Endothelial cell of umbilical vein (primary cell): ENCODE results near the gene TM9SF4. TPM values are rescaled to one million over a fixed set of nuclear protein-coding genes. Genes with fewer than 3 reads are reported as not detected.

Experiments
- BruUV-seq: library from RNA; stranded (reverse); fragments of 400-500 nt; replicated peaks from 2 replicates; lab custom pipeline; 2021; lab: Mats Ljungman, UMichigan
- CTCF ChIA-PET: fragments of 300-600, 350-600 bp; sonication (Branson Sonifier 250); formaldehyde crosslinking; loops from one replicate; lab custom pipeline; 2021; ENCODE audit warnings: antibody characterized with exemption, inconsistent platforms; lab: Charles Lee
- POLR2A ChIA-PET: fragments of 300-600, 350-600 bp; sonication (Branson Sonifier 250); formaldehyde crosslinking; loops from one replicate; lab custom pipeline; 2021; ENCODE audit warnings: antibody characterized with exemption, inconsistent platforms; lab: Charles Lee
- DNase-seq: peaks from one replicate; pipeline ENCODE4 v3.0.0-alpha.2; 2011; ENCODE audit warnings: low read depth, low spot score
- FAIRE-seq: peaks from 2 replicates; lab custom pipeline; 2011; peaks lifted over from hg19 to GRCh38; lab: Jason Lieb, UNC
- H2AFZ ChIP-seq: 2 replicates; pipeline ENCODE4 v1.6.0; 2012; ENCODE audit warnings: low read depth, low read length, control low read depth, inconsistent platforms
- H3K27ac ChIP-seq: 2 replicates; pipeline ENCODE4 v1.5.1; 2011; ENCODE audit warnings: low read depth, mild to moderate bottlenecking, control low read depth, low read length, moderate library complexity; ENCODE audit not compliant: insufficient read depth
- H3K27me3 ChIP-seq, 2 experiments: 2 replicates each; pipeline versions ENCODE4 v1.6.0 to v1.6.1; 2011; ENCODE audit warnings: low read length in 2 of 2, mixed read lengths in 1 of 2; ENCODE audit not compliant: control insufficient read depth in 2 of 2, insufficient read depth in 2 of 2
- H3K36me3 ChIP-seq, 2 experiments: 2 replicates in 1 of 2; 3 replicates in 1 of 2; pipeline ENCODE4 v1.5.1; 2011; ENCODE audit warnings: low read length in 2 of 2, mild to moderate bottlenecking in 1 of 2, moderate library complexity in 1 of 2; ENCODE audit not compliant: control insufficient read depth in 2 of 2, insufficient read depth in 2 of 2; ENCODE audit errors: extremely low read depth in 1 of 2
- H3K4me1 ChIP-seq: 3 replicates; pipeline ENCODE4 v1.5.1; 2011; ENCODE audit warnings: mild to moderate bottlenecking, low read length; ENCODE audit not compliant: control insufficient read depth, insufficient read depth; ENCODE audit errors: extremely low read depth
- H3K4me2 ChIP-seq: 2 replicates; pipeline ENCODE4 v1.6.1; 2011; ENCODE audit warnings: low read length, control low read depth, mixed read lengths; ENCODE audit not compliant: insufficient read depth
- H3K4me3 ChIP-seq, 3 experiments: fragments of 200-600 bp in 1 of 3; sonication (generic), shearing (Covaris generic) in 1 of 3; replicated peaks in 1 of 3; 2 replicates each; pipeline ENCODE4 v1.5.1; 2011 to 2016; ENCODE audit warnings: control low read depth in 3 of 3, low read length in 3 of 3, mild to moderate bottlenecking in 2 of 3, inconsistent platforms in 1 of 3, low read depth in 1 of 3, moderate library complexity in 1 of 3; ENCODE audit not compliant: insufficient read depth in 1 of 3
- H3K79me2 ChIP-seq: 2 replicates; pipeline ENCODE4 v1.6.0; 2012; ENCODE audit warnings: low read length, inconsistent platforms; ENCODE audit not compliant: control insufficient read depth, insufficient read depth
- H3K9ac ChIP-seq: replicated peaks from 2 replicates; pipeline ENCODE3; 2011; ENCODE audit warnings: low read length, control low read depth; ENCODE audit not compliant: insufficient read depth; ENCODE audit errors: extremely low read depth
- H3K9me1 ChIP-seq: replicated peaks from 3 replicates; pipeline ENCODE4 v1.6.0; 2011; ENCODE audit warnings: mild to moderate bottlenecking, low read length; ENCODE audit not compliant: control insufficient read depth, insufficient read depth; ENCODE audit errors: extremely low read depth
- H3K9me3 ChIP-seq: replicated peaks from 2 replicates; pipeline ENCODE4 v1.5.1; 2012; ENCODE audit warnings: low read length, inconsistent platforms; ENCODE audit not compliant: control insufficient read depth, insufficient read depth
- H4K20me1 ChIP-seq: replicated peaks from 2 replicates; pipeline ENCODE3; 2011; ENCODE audit warnings: mild to moderate bottlenecking, low read length; ENCODE audit not compliant: control insufficient read depth, insufficient read depth; ENCODE audit errors: extremely low read depth
- FOS ChIP-seq: IDR thresholded peaks from 2 replicates; pipeline ENCODE4 v1.6.1; 2011; ENCODE audit warnings: mild to moderate bottlenecking, low read length, moderate library complexity, borderline replicate concordance; ENCODE audit not compliant: insufficient read depth
- GATA2 ChIP-seq: IDR thresholded peaks from 2 replicates; pipeline ENCODE4 v1.7.0; 2011; ENCODE audit warnings: low read depth, mild to moderate bottlenecking, moderate library complexity, mixed read lengths, low read length; ENCODE audit not compliant: insufficient read length, insufficient read depth
- JUN ChIP-seq: IDR thresholded peaks from 2 replicates; pipeline ENCODE4 v1.6.1; 2011; ENCODE audit warnings: borderline replicate concordance, low read depth; ENCODE audit not compliant: insufficient read length, insufficient read depth
- MYC ChIP-seq: IDR thresholded peaks from one replicate; pipeline ENCODE4 v1.6.1; 2011; ENCODE audit warnings: mild to moderate bottlenecking, low read depth, low read length
- POLR2A ChIP-seq: IDR thresholded peaks from 2 replicates; pipeline ENCODE4 v1.6.1; 2012; ENCODE audit warnings: low read depth, mild to moderate bottlenecking, control low read depth, low read length
- POLR2AphosphoS5 ChIP-seq: IDR thresholded peaks from 2 replicates; pipeline ENCODE4 v1.6.1; 2012; ENCODE audit warnings: low read depth, mild to moderate bottlenecking, control low read depth, low read length, moderate library complexity; ENCODE audit not compliant: insufficient read depth
- dilution Hi-C: fragments of 300-500 bp; cut with MboI; formaldehyde crosslinking; loops from one replicate; pipeline ENCODE4 v1.15.0; 2019; ENCODE audit warnings: low sequenced_read_pairs; ENCODE audit not compliant: extremely low pct_ligation_motif_present
- intact Hi-C: fragments of 100-400 bp; cut with micrococcal nuclease; formaldehyde crosslinking; loops from one replicate; pipeline ENCODE4 v1.10.0; 2022
- polyA plus RNA-seq, 4 experiments: library from polyadenylated mRNA; depleted of rRNA in 3 of 4; stranded (reverse) in 3 of 4; unstranded in 1 of 4; fragments of >200 nt; gene quantifications; 2 replicates each; pipeline versions ENCODE4 v1.2.1 to v1.2.3, GENCODE V29; 2011 to 2012; ENCODE audit warnings: missing spikeins in 1 of 4
- total RNA-seq: library from RNA; stranded (reverse); gene quantifications from 2 replicates; pipeline ENCODE4 v1.2.3, GENCODE V29; 2021
- TF ChIP-seq, protein P1 (sequence below), 2 donors: IDR thresholded peaks; 1 replicate in 1 of 2; 2 replicates in 1 of 2; pipeline ENCODE4 v1.5.1; 2011; ENCODE audit warnings: low read length in 2 of 2, mild to moderate bottlenecking in 2 of 2, moderate library complexity in 2 of 2, control low read depth in 1 of 2, inconsistent platforms in 1 of 2, low read depth in 1 of 2; ENCODE audit not compliant: insufficient read depth in 1 of 2; ENCODE audit errors: extremely low read depth in 1 of 2
- TF ChIP-seq, protein P2 (sequence below): IDR thresholded peaks from 2 replicates; pipeline ENCODE4 v1.6.1; 2011; ENCODE audit not compliant: insufficient read depth, insufficient read length

TM9SF4 gene
- total and polyA plus RNA-seq, 2 donors (not counting 3 experiments of a cell fraction or from before 2014, with no cell fraction given) = 46.4 to 61.9 TPM

- no peaks in the 10 kb centered on the region for H3K27me3 ChIP-seq
- no peaks in the 10 kb centered on the region for H3K9me1 ChIP-seq
- H3K79me2 ChIP-seq = peaks cover 87% of the 10 kb centered on the region
- no peak for DNase-seq
- no peak overlapping the region for H3K9ac ChIP-seq
- H2AFZ ChIP-seq = no peak overlapping the region
- no peak for FAIRE-seq
- H3K4me1 ChIP-seq = peaks cover 21% of the 10 kb centered on the region
- H3K9me3 ChIP-seq = no peaks in the 10 kb centered on the region
- H3K4me2 ChIP-seq = no peak overlapping the region
- ChIA-PET POLR2A (no interaction called here), CTCF (no interaction called here)
- no peak overlapping the region for H3K27ac ChIP-seq
- BruUV-seq = no TSS peak
- peaks cover 8 to 15% of the 10 kb centered on the region in 2 experiments for H3K36me3 ChIP-seq
- dilution Hi-C loops (no loop called here), intact Hi-C loops (loop anchor here (5.0 kb wide), 2 partner anchors 227 to 447 kb away; no protein-coding TSS in a partner anchor)
- H3K4me3 ChIP-seq = no peak overlapping the region
- TF ChIP-seq FOS (no peak), MYC (no peak), POLR2AphosphoS5 (no peak), JUN (no peak), GATA2 (no peak), POLR2A (no peak)
- TF ChIP-seq, protein P1, sequence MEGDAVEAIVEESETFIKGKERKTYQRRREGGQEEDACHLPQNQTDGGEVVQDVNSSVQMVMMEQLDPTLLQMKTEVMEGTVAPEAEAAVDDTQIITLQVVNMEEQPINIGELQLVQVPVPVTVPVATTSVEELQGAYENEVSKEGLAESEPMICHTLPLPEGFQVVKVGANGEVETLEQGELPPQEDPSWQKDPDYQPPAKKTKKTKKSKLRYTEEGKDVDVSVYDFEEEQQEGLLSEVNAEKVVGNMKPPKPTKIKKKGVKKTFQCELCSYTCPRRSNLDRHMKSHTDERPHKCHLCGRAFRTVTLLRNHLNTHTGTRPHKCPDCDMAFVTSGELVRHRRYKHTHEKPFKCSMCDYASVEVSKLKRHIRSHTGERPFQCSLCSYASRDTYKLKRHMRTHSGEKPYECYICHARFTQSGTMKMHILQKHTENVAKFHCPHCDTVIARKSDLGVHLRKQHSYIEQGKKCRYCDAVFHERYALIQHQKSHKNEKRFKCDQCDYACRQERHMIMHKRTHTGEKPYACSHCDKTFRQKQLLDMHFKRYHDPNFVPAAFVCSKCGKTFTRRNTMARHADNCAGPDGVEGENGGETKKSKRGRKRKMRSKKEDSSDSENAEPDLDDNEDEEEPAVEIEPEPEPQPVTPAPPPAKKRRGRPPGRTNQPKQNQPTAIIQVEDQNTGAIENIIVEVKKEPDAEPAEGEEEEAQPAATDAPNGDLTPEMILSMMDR (IDR thresholded peaks at IDR 0.05; ENCODE audit: extremely low read depth in 1 of 2, insufficient read depth in 1 of 2, low read depth in 1 of 2, low read length in 2 of 2) = no peak
- TF ChIP-seq, protein P2, sequence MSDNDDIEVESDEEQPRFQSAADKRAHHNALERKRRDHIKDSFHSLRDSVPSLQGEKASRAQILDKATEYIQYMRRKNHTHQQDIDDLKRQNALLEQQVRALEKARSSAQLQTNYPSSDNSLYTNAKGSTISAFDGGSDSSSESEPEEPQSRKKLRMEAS = no peak
- H4K20me1 ChIP-seq = no peaks in the 10 kb centered on the region
Observed at GRCh38 chr20:32205110-32205842, 95.8 kb downstream of the TM9SF4 start.
